UCSD-AML1 (cell line): ENCODE measurements around the gene NEBL.

Experiments used
- DNase-seq: peaks from one replicate; lab custom pipeline; 2025; ENCODE audit not compliant: unreplicated experiment; lab: John Stamatoyannopoulos, UW

Gene NEBL

GRCh38 chr10:20795391-20795790 lies 101.7 kb downstream of the NEBL start:
- DNase-seq: no peak

GRCh38 chr10:20785174-20785573 lies 111.9 kb downstream of the NEBL start:
- no peak for DNase-seq

GRCh38 chr10:20778008-20778757 lies 118.9 kb downstream of the NEBL start:
- DNase-seq: no peak

GRCh38 chr10:20776384-20777118 lies 120.6 kb downstream of the NEBL start:
- no peak for DNase-seq

GRCh38 chr10:20771051-20771450 lies 126.1 kb downstream of the NEBL start:
- DNase-seq: no peak

GRCh38 chr10:20769481-20769880 lies 127.6 kb downstream of the NEBL start:
- no peak for DNase-seq

- DNase-seq: no peak
Measured at GRCh38 chr10:20768843-20769242, 128.3 kb downstream of the NEBL start.

- DNase-seq: no peak
Measured at GRCh38 chr10:20767028-20767427, 130.1 kb downstream of the NEBL start.

GRCh38 chr10:20765066-20765465 lies 132.0 kb downstream of the NEBL start:
- DNase-seq: no peak

GRCh38 chr10:20760460-20760859 lies 136.7 kb downstream of the NEBL start:
- DNase-seq: no peak

- DNase-seq: no peak
Measured at GRCh38 chr10:20748551-20748950, 148.6 kb downstream of the NEBL start.

GRCh38 chr10:20747782-20748181 lies 149.3 kb downstream of the NEBL start:
- no peak for DNase-seq

GRCh38 chr10:20746856-20747255 lies 150.3 kb downstream of the NEBL start:
- DNase-seq: no peak

- DNase-seq: no peak
Measured at GRCh38 chr10:20745556-20746375, 151.3 kb downstream of the NEBL start.

- DNase-seq: no peak
Measured at GRCh38 chr10:20744821-20745220, 152.3 kb downstream of the NEBL start.

GRCh38 chr10:20743942-20744341 lies 153.2 kb downstream of the NEBL start:
- DNase-seq: no peak

- no peak for DNase-seq
Measured at GRCh38 chr10:20742737-20743541, 154.2 kb downstream of the NEBL start.

- DNase-seq: no peak
Measured at GRCh38 chr10:20740120-20740519, 157.0 kb downstream of the NEBL start.

GRCh38 chr10:20737107-20737506 lies 160.0 kb downstream of the NEBL start:
- no peak for DNase-seq
